Parathyroid adenoma (tissue), 2 donors: ENCODE data around the gene CRIM1.

Experiments
- H2AFZ ChIP-seq: fragments of 300-600 bp; sonication (generic); one replicate; pipeline ENCODE4 v1.7.0; 2017; ENCODE audit warnings: antibody characterized with exemption, mild to moderate bottlenecking
- H3K27ac ChIP-seq: fragments of 300-600 bp; sonication (generic); one replicate; pipeline ENCODE4 v1.7.0; 2017
- H3K27me3 ChIP-seq: fragments of 300-600 bp; sonication (generic); one replicate; pipeline ENCODE4 v1.7.0; 2017; ENCODE audit warnings: low read length; ENCODE audit not compliant: control insufficient read depth, insufficient read depth
- H3K36me3 ChIP-seq: fragments of 300-600 bp; sonication (generic); one replicate; pipeline ENCODE4 v1.7.0; 2017; ENCODE audit warnings: low read length; ENCODE audit not compliant: control insufficient read depth, insufficient read depth
- H3K4me1 ChIP-seq: fragments of 300-600 bp; sonication (generic); one replicate; pipeline ENCODE4 v1.7.0; 2017; ENCODE audit warnings: control low read depth
- H3K4me2 ChIP-seq: fragments of 300-600 bp; sonication (generic); one replicate; pipeline ENCODE4 v1.7.0; 2017; ENCODE audit warnings: low read length
- H3K4me3 ChIP-seq: fragments of 300-600 bp; sonication (generic); one replicate; pipeline ENCODE4 v1.7.0; 2017; ENCODE audit warnings: low read depth, low read length
- H3K79me2 ChIP-seq: fragments of 300-600 bp; sonication (generic); one replicate; pipeline ENCODE4 v1.7.0; 2017; ENCODE audit warnings: control low read depth
- H3K9ac ChIP-seq: fragments of 300-600 bp; sonication (generic); one replicate; pipeline ENCODE4 v1.7.0; 2017; ENCODE audit warnings: mild to moderate bottlenecking
- H3K9me3 ChIP-seq: fragments of 300-600 bp; sonication (generic); one replicate; pipeline ENCODE4 v1.7.0; 2017; ENCODE audit warnings: low read length; ENCODE audit not compliant: control insufficient read depth
- CTCF ChIP-seq: fragments of 300-600 bp; sonication (generic); IDR thresholded peaks from one replicate; pipeline ENCODE4 v1.7.0; 2017; ENCODE audit warnings: antibody characterized with exemption, mild to moderate bottlenecking
- donor health status: primary hyperparathyroidism.

Gene CRIM1

GRCh38 chr2:36449213-36449612 lies 93.6 kb downstream of the CRIM1 start:
- H3K27ac ChIP-seq: no peak overlapping the region

GRCh38 chr2:36449943-36450392 lies 94.4 kb downstream of the CRIM1 start:
- H3K27ac ChIP-seq: no peak overlapping the region

More at GRCh38 chr2:36449213-36449612, 93.6 kb downstream of the CRIM1 start:
- no peak overlapping the region for H2AFZ ChIP-seq
- H3K9me3 ChIP-seq: no peaks in the 10 kb centered on the region
- H3K9ac ChIP-seq: no peak overlapping the region
- H3K27me3 ChIP-seq: no peaks in the 10 kb centered on the region
- no peak overlapping the region for H3K4me3 ChIP-seq
- H3K36me3 ChIP-seq: no peaks in the 10 kb centered on the region
- no peak overlapping the region for H3K4me2 ChIP-seq
- TF ChIP-seq CTCF: no peak
- H3K4me1 ChIP-seq: no peaks in the 10 kb centered on the region
- H3K79me2 ChIP-seq: no peaks in the 10 kb centered on the region

GRCh38 chr2:36450466-36451196 lies 95.1 kb downstream of the CRIM1 start:
- no peak overlapping the region for H3K4me2 ChIP-seq
- H3K79me2 ChIP-seq: no peaks in the 10 kb centered on the region
- no peaks in the 10 kb centered on the region for H3K4me1 ChIP-seq
- no peak overlapping the region for H3K9ac ChIP-seq
- H3K4me3 ChIP-seq: no peak overlapping the region
- no peak overlapping the region for H2AFZ ChIP-seq
- no peaks in the 10 kb centered on the region for H3K9me3 ChIP-seq
- no peak for TF ChIP-seq CTCF
- no peak overlapping the region for H3K27ac ChIP-seq
- H3K27me3 ChIP-seq: no peaks in the 10 kb centered on the region
- no peaks in the 10 kb centered on the region for H3K36me3 ChIP-seq

More at GRCh38 chr2:36449943-36450392, 94.4 kb downstream of the CRIM1 start:
- no peak overlapping the region for H2AFZ ChIP-seq
- no peak for TF ChIP-seq CTCF
- H3K27me3 ChIP-seq: no peaks in the 10 kb centered on the region
- no peak overlapping the region for H3K4me2 ChIP-seq
- H3K79me2 ChIP-seq: no peaks in the 10 kb centered on the region
- H3K36me3 ChIP-seq: no peaks in the 10 kb centered on the region
- no peaks in the 10 kb centered on the region for H3K9me3 ChIP-seq
- H3K4me1 ChIP-seq: no peaks in the 10 kb centered on the region
- no peak overlapping the region for H3K4me3 ChIP-seq
- no peak overlapping the region for H3K9ac ChIP-seq

GRCh38 chr2:36451512-36451911 lies 95.9 kb downstream of the CRIM1 start:
- no peak overlapping the region for H3K9ac ChIP-seq
- no peak overlapping the region for H3K4me3 ChIP-seq
- no peaks in the 10 kb centered on the region for H3K27me3 ChIP-seq
- no peak for TF ChIP-seq CTCF
- no peak overlapping the region for H3K27ac ChIP-seq
- no peak overlapping the region for H3K4me2 ChIP-seq
- no peaks in the 10 kb centered on the region for H3K9me3 ChIP-seq
- no peaks in the 10 kb centered on the region for H3K4me1 ChIP-seq
- H3K36me3 ChIP-seq: no peaks in the 10 kb centered on the region
- H2AFZ ChIP-seq: no peak overlapping the region
- H3K79me2 ChIP-seq: no peaks in the 10 kb centered on the region

GRCh38 chr2:36452260-36452659 lies 96.7 kb downstream of the CRIM1 start:
- H3K36me3 ChIP-seq: no peaks in the 10 kb centered on the region
- TF ChIP-seq CTCF: no peak
- H3K4me3 ChIP-seq: no peak overlapping the region
- H3K9ac ChIP-seq: no peak overlapping the region
- no peak overlapping the region for H2AFZ ChIP-seq
- H3K27ac ChIP-seq: no peak overlapping the region
- H3K4me2 ChIP-seq: no peak overlapping the region
- no peaks in the 10 kb centered on the region for H3K27me3 ChIP-seq
- H3K4me1 ChIP-seq: no peaks in the 10 kb centered on the region
- H3K9me3 ChIP-seq: no peaks in the 10 kb centered on the region
- no peaks in the 10 kb centered on the region for H3K79me2 ChIP-seq
